SK-N-SH (cell line): ENCODE measurements around the gene MRPL53. TPM values are rescaled to one million over a fixed set of nuclear protein-coding genes. Genes with fewer than 3 reads are reported as not detected.
"Not testable (repeated sequence)": the region's sequence is repeated elsewhere in the genome, so short reads cannot be mapped to it uniquely, and the experiment has no call there.

Source experiments
- CTCF ChIA-PET: fragments of 300-600, 350-600 bp; formaldehyde crosslinking; extraction: SDS; loops from one replicate; lab custom pipeline; 2021; lab: Yijun Ruan, JAX
- POLR2A ChIA-PET: fragments of 350-600 bp; sonication (Branson Sonifier 250); formaldehyde crosslinking; extraction: SDS; loops from one replicate; lab custom pipeline; 2020; ENCODE audit warnings: antibody characterized with exemption, inconsistent platforms; lab: Yijun Ruan, JAX
- DNase-seq: peaks from one replicate; pipeline ENCODE4 v3.0.0; 2012
- H2AFZ ChIP-seq: fragments of 200-600 bp; sonication (generic); 2 replicates; pipeline ENCODE4 v1.8.1; 2016; ENCODE audit warnings: antibody characterized with exemption, mild to moderate bottlenecking, low read depth
- H3F3A ChIP-seq: fragments of 200-600 bp; sonication (generic); replicated peaks from 2 replicates; pipeline ENCODE3; 2016; ENCODE audit warnings: antibody characterized with exemption, mild to moderate bottlenecking; ENCODE audit not compliant: insufficient read depth
- H3K27ac ChIP-seq, 2 experiments: fragments of 200-500 bp in 1 of 2; fragments of 200-600 bp in 1 of 2; sonication (Bioruptor generic) in 1 of 2; sonication (generic), shearing (Covaris generic) in 1 of 2; 2 replicates each; pipeline versions ENCODE4 v1.5.1 to v1.6.1; 2014 to 2016; ENCODE audit warnings: low read depth in 2 of 2, inconsistent platforms in 1 of 2, low read length in 1 of 2, mild to moderate bottlenecking in 1 of 2, mixed read lengths in 1 of 2
- H3K27me3 ChIP-seq: fragments of 200-600 bp; sonication (generic), shearing (Covaris generic); 2 replicates; pipeline ENCODE4 v1.6.1; 2016; ENCODE audit warnings: mixed run types; ENCODE audit not compliant: insufficient read depth
- H3K36me3 ChIP-seq, 2 experiments: fragments of 200-500 bp in 1 of 2; fragments of 200-600 bp in 1 of 2; sonication (Bioruptor generic) in 1 of 2; sonication (generic) in 1 of 2; replicated peaks in 1 of 2; 2 replicates each; pipeline versions ENCODE3 to v1.5.1; 2014 to 2016; ENCODE audit warnings: low read length in 1 of 2, mild to moderate bottlenecking in 1 of 2; ENCODE audit not compliant: insufficient read depth in 2 of 2, control insufficient read depth in 1 of 2
- H3K4me1 ChIP-seq, 2 experiments: fragments of 200-500 bp in 1 of 2; fragments of 200-600 bp in 1 of 2; sonication (Bioruptor generic) in 1 of 2; sonication (generic), shearing (Covaris generic) in 1 of 2; 2 replicates each; pipeline versions ENCODE4 v1.5.1 to v1.6.1; 2014 to 2016; ENCODE audit warnings: low read depth in 1 of 2, low read length in 1 of 2, mixed run types in 1 of 2; ENCODE audit not compliant: insufficient read depth in 2 of 2, control insufficient read depth in 1 of 2
- H3K4me2 ChIP-seq: fragments of 200-600 bp; sonication (generic), shearing (Covaris generic); 2 replicates; pipeline ENCODE4 v1.6.1; 2017; ENCODE audit warnings: mixed run types
- H3K4me3 ChIP-seq, 2 experiments: fragments of 200-500 bp in 1 of 2; fragments of 200-600 bp in 1 of 2; sonication (Bioruptor generic) in 1 of 2; sonication (generic), shearing (Covaris generic) in 1 of 2; 2 replicates each; pipeline versions ENCODE4 v1.5.1 to v1.8.1; 2014 to 2016; ENCODE audit warnings: low read depth in 2 of 2, inconsistent platforms in 1 of 2, low read length in 1 of 2, mild to moderate bottlenecking in 1 of 2, mixed read lengths in 1 of 2, moderate library complexity in 1 of 2
- H3K79me2 ChIP-seq: fragments of 200-600 bp; sonication (generic); 2 replicates; pipeline ENCODE4 v1.8.1; 2017; ENCODE audit warnings: mild to moderate bottlenecking; ENCODE audit not compliant: insufficient read depth
- H3K9ac ChIP-seq: fragments of 200-600 bp; sonication (generic); 2 replicates; pipeline ENCODE4 v1.6.1; 2017; ENCODE audit warnings: mixed run types
- H3K9me2 ChIP-seq: fragments of 200-600 bp; sonication (generic); 2 replicates; pipeline ENCODE4 v1.6.1; 2017; ENCODE audit warnings: mixed run types
- H3K9me3 ChIP-seq: fragments of 200-600 bp; sonication (generic); 2 replicates; pipeline ENCODE4 v1.6.1; 2017; ENCODE audit warnings: mixed run types, mild to moderate bottlenecking, moderate library complexity
- H4K20me1 ChIP-seq: fragments of 200-600 bp; sonication (generic); 2 replicates; pipeline ENCODE4 v1.6.1; 2017; ENCODE audit warnings: mild to moderate bottlenecking, mixed run types; ENCODE audit not compliant: insufficient read depth
- CHD2 ChIP-seq: fragments of 150-350 bp; IDR thresholded peaks from 2 replicates; pipeline ENCODE4 v1.6.1; 2018; ENCODE audit warnings: low read length; ENCODE audit not compliant: partially characterized antibody
- MEF2A ChIP-seq: IDR thresholded peaks from 2 replicates; pipeline ENCODE4 v1.4.0; 2012; ENCODE audit warnings: low read depth, borderline replicate concordance
- MXI1 ChIP-seq: IDR thresholded peaks from 2 replicates; pipeline ENCODE4 v1.6.1; 2012; ENCODE audit warnings: mild to moderate bottlenecking, low read depth, low read length, improper control_type of control experiment
- WGBS: methylation state at CpG from one replicate; pipeline ENCODE4 v1.1.6; 2017; ENCODE audit warnings: low lambda C conversion rate; 5-methylcytosine and 5-hydroxymethylcytosine counted together
- polyA plus RNA-seq, 3 experiments: library from polyadenylated mRNA; depleted of rRNA; stranded (reverse); fragments of >200 nt; gene quantifications; 2 replicates each; pipeline ENCODE4 v1.2.3, GENCODE V29; 2012
- TF ChIP-seq, protein P1 (sequence below): IDR thresholded peaks from 2 replicates; pipeline ENCODE4 v1.4.0; 2012; ENCODE audit warnings: low read depth
- TF ChIP-seq, protein P2 (sequence below): IDR thresholded peaks from 2 replicates; pipeline ENCODE4 v1.6.1; 2012; ENCODE audit warnings: mild to moderate bottlenecking, low read depth, low read length, moderate library complexity
- TF ChIP-seq, protein P3 (sequence below): IDR thresholded peaks from 2 replicates; pipeline ENCODE4 v1.4.0; 2012; ENCODE audit warnings: low read depth, borderline replicate concordance
- TF ChIP-seq, protein P4 (sequence below): fragments of 150-350 bp; IDR thresholded peaks from 2 replicates; pipeline ENCODE4 v1.6.1; 2016; ENCODE audit warnings: mild to moderate bottlenecking, low read depth, low read length

MRPL53 gene
- polyA plus RNA-seq, 1 of the 3 experiments (the other 2 are of a cell fraction): 95.0 TPM

DNA sequence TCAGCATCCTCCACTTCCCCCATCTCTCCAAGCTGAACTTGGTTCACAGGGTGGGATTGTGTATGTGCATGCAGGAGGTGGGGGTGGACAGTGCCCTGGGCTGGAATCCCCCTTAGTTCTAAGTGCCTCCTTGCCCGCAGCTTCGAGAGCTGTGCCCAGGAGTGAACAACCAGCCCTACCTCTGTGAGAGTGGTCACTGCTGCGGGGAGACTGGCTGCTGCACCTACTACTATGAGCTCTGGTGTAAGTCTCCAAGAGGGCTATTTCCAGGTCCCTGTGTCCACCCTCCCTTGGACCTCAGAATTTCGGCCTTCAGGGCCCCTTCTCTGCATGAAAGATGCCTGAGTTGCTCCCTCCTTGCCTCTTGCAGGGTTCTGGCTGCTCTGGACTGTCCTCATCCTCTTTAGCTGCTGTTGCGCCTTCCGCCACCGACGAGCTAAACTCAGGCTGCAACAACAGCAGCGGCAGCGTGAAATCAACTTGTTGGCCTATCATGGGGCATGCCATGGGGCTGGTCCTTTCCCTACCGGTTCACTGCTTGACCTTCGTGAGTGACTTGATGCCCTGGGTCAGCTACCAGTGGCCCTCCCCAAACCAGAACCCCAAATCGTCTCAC lies 12.9 kb downstream of the MRPL53 start:
- not testable (repeated sequence) for H4K20me1 ChIP-seq, H3F3A ChIP-seq, H3K9me3 ChIP-seq, H3K9me2 ChIP-seq, H3K27me3 ChIP-seq, H2AFZ ChIP-seq, DNase-seq
- ChIA-PET CTCF (interaction anchor here (0.8 to 1.3 kb wide), 4 partner anchors 38 to 128 kb away, joined by 3 to 4 read pairs (median 4); partner anchors contain the start of genes C2orf81 and WDR54), POLR2A (interaction anchor here (0.9 to 5.9 kb wide), 8 partner anchors 10 to 70 kb away, joined by 3 to 60 read pairs (median 10); partner anchors contain the start of genes AUP1, C2orf81, HTRA2 and MRPL53)
- Histone ChIP-seq H3K9ac (peak overlapping the region; percentile 87; the same call in 1 of the 2 replicates), H3K4me3 (peak overlapping the region; percentile 73 to 98), H3K27ac (peak overlapping the region in 1 of 2 experiments; percentile 92; a peak in 2 of 4 replicates), H3K4me1 (peaks cover 14 to 41% of the 10 kb centered on the region in 2 experiments; a peak in 3 of 4 replicates), H3K79me2 (peaks cover 45% of the 10 kb centered on the region), H3K4me2 (peak overlapping the region; percentile 84), H3K36me3 (peaks cover 0 to 33% of the 10 kb centered on the region in 2 experiments)
- WGBS: 65% methylated on average over 13 of the region's 13 CpGs

DNA sequence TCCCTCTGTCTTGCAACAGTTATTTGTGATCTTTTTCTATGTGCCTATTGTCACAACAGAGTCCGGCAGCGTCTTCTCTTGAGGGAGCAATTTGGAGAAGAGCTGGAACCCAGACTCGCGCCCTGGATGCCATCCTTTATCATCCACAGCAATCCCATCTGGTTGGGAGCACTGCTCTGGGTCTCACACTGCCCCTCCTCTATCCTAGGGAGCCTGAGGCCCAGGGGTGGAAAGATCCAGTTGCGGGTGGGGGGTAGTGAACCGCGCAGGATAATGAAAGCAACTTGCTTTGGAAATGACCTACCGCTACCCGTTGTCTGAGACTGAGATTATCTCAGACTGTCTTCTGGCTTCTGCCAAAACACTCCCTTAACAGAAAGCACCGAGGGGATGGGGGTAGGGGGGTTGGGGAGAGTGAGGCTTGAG lies 13.5 kb downstream of the MRPL53 start:
- Histone ChIP-seq H3K4me3 (peak overlapping the region; percentile 73 to 98), H3K4me1 (peaks cover 14 to 36% of the 10 kb centered on the region in 2 experiments; a peak in 3 of 4 replicates), H3K36me3 (peaks cover 0 to 33% of the 10 kb centered on the region in 2 experiments), H3K4me2 (peak overlapping the region; percentile 84), H4K20me1 (no peaks in the 10 kb centered on the region), H2AFZ (0 out of 2 replicates have a peak overlapping the region, but pooled peaks have one; percentile 27), H3K9me3 (no peaks in the 10 kb centered on the region), H3K27me3 (no peaks in the 10 kb centered on the region), H3K27ac (peak overlapping the region; percentile 35 to 92; a peak in 3 of 4 replicates), H3F3A (peaks cover 6% of the 10 kb centered on the region), H3K79me2 (peaks cover 38% of the 10 kb centered on the region), H3K9me2 (no peaks in the 10 kb centered on the region)
- ChIA-PET POLR2A (interaction anchor here (0.9 to 5.9 kb wide), 11 partner anchors 8 to 95 kb away, joined by 3 to 60 read pairs (median 5); partner anchors contain the start of genes AUP1, C2orf81, CCDC142 and HTRA2), CTCF (interaction anchor here (0.8 to 1.6 kb wide), 8 partner anchors 8 to 126 kb away, joined by 3 to 7 read pairs (median 4); partner anchors contain the start of genes C2orf81, CCDC142, TTC31 and WDR54)
- 3% methylated on average over 9 of the region's 10 CpGs for WGBS
- peak; percentile 49 for DNase-seq
- 0 out of 2 replicates have a peak, but pooled peaks have one; percentile 16 for TF ChIP-seq MXI1
- TF ChIP-seq, protein P1, sequence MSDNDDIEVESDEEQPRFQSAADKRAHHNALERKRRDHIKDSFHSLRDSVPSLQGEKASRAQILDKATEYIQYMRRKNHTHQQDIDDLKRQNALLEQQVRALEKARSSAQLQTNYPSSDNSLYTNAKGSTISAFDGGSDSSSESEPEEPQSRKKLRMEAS: no peak
- TF ChIP-seq, all 33 proteins: peak for 1
- peak overlapping the region; percentile 87 for H3K9ac ChIP-seq

DNA sequence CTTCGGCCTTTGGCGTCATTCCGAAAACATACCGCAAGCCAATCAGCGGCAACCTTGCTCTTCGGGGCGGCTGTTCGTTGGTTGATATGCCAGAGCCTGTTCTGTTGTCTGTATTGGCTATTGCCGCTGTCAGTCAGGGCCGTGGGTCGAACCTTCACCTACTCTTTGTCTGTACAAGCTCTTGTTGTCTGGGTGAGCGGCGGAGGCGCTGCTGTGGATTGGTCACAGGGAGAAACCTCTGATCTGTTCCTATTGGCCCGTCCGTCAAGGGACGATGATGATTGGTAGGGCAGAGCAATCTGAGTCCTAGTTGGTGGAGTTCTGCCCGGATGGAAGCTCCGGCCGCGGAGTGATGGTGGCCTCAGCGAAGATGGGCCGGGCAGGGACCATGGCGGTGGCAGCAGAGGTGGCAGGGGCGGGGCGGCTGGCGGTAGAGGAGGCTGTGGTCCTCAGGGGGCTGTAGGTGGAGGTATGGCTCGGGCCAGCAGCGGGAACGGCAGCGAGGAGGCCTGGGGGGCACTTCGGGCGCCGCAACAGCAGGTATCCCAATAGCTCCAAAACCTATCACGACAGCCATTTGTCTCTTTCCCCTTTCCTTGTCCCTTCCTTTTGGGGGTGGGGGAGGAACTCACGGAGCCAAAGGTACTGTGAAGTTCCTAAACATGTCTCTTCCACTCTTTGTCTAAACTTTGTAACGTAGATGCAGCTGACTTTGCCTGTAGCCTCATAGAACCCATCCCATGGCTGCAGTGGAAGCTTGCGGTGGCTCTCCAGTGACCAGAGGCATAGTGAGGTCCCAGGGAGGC lies 14.1 kb downstream of the MRPL53 start, which contains the start of gene WBP1:
WBP1 (plus strand) TSS at position 307 of the 806 bp plus-strand sequence; CDS start at position 472, 165 bp downstream.
- no peaks in the 10 kb centered on the region for H3K9me2 ChIP-seq
- peak within 1 kb of the TSS; percentile 87 for H3K9ac ChIP-seq
- peak within 1 kb of the TSS; percentile 60 for H2AFZ ChIP-seq
- WGBS: 2% methylated on average over 20 of the region's 38 CpGs
- peaks cover 0 to 33% of the 10 kb centered on the region in 2 experiments for H3K36me3 ChIP-seq
- H4K20me1 ChIP-seq: no peaks in the 10 kb centered on the region
- H3F3A ChIP-seq: peaks cover 10% of the 10 kb centered on the region
- peak within 1 kb of the TSS; percentile 73 to 98 for H3K4me3 ChIP-seq
- H3K4me2 ChIP-seq: peak within 1 kb of the TSS; percentile 95
- H3K79me2 ChIP-seq: peaks cover 33% of the 10 kb centered on the region
- no peaks in the 10 kb centered on the region for H3K27me3 ChIP-seq
- H3K27ac ChIP-seq: peak within 1 kb of the TSS; percentile 69 to 99; a peak in 3 of 4 replicates
- H3K4me1 ChIP-seq: peaks cover 14 to 35% of the 10 kb centered on the region in 2 experiments; a peak in 3 of 4 replicates
- CTCF ChIA-PET: interaction anchor here (0.8 to 2.3 kb wide), 9 partner anchors 8 to 125 kb away, joined by 3 to 8 read pairs (median 4); partner anchors contain the start of genes CCDC142, PCGF1 and TTC31
- POLR2A ChIA-PET: interaction anchor here (1.0 to 5.9 kb wide), 15 partner anchors 8 to 96 kb away, joined by 3 to 60 read pairs (median 5); partner anchors contain the start of genes AUP1, C2orf81, CCDC142 and HTRA2
- peak; percentile 94 for DNase-seq
- no peaks in the 10 kb centered on the region for H3K9me3 ChIP-seq
- TF ChIP-seq, protein P2, sequence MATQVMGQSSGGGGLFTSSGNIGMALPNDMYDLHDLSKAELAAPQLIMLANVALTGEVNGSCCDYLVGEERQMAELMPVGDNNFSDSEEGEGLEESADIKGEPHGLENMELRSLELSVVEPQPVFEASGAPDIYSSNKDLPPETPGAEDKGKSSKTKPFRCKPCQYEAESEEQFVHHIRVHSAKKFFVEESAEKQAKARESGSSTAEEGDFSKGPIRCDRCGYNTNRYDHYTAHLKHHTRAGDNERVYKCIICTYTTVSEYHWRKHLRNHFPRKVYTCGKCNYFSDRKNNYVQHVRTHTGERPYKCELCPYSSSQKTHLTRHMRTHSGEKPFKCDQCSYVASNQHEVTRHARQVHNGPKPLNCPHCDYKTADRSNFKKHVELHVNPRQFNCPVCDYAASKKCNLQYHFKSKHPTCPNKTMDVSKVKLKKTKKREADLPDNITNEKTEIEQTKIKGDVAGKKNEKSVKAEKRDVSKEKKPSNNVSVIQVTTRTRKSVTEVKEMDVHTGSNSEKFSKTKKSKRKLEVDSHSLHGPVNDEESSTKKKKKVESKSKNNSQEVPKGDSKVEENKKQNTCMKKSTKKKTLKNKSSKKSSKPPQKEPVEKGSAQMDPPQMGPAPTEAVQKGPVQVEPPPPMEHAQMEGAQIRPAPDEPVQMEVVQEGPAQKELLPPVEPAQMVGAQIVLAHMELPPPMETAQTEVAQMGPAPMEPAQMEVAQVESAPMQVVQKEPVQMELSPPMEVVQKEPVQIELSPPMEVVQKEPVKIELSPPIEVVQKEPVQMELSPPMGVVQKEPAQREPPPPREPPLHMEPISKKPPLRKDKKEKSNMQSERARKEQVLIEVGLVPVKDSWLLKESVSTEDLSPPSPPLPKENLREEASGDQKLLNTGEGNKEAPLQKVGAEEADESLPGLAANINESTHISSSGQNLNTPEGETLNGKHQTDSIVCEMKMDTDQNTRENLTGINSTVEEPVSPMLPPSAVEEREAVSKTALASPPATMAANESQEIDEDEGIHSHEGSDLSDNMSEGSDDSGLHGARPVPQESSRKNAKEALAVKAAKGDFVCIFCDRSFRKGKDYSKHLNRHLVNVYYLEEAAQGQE: no peak
- TF ChIP-seq, protein P3, sequence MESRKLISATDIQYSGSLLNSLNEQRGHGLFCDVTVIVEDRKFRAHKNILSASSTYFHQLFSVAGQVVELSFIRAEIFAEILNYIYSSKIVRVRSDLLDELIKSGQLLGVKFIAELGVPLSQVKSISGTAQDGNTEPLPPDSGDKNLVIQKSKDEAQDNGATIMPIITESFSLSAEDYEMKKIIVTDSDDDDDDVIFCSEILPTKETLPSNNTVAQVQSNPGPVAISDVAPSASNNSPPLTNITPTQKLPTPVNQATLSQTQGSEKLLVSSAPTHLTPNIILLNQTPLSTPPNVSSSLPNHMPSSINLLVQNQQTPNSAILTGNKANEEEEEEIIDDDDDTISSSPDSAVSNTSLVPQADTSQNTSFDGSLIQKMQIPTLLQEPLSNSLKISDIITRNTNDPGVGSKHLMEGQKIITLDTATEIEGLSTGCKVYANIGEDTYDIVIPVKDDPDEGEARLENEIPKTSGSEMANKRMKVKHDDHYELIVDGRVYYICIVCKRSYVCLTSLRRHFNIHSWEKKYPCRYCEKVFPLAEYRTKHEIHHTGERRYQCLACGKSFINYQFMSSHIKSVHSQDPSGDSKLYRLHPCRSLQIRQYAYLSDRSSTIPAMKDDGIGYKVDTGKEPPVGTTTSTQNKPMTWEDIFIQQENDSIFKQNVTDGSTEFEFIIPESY: peak; percentile 20; the same call in 1 of the 2 replicates
- TF ChIP-seq, protein P4, sequence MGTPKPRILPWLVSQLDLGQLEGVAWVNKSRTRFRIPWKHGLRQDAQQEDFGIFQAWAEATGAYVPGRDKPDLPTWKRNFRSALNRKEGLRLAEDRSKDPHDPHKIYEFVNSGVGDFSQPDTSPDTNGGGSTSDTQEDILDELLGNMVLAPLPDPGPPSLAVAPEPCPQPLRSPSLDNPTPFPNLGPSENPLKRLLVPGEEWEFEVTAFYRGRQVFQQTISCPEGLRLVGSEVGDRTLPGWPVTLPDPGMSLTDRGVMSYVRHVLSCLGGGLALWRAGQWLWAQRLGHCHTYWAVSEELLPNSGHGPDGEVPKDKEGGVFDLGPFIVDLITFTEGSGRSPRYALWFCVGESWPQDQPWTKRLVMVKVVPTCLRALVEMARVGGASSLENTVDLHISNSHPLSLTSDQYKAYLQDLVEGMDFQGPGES: peak; percentile 86
- peak; percentile 86 for TF ChIP-seq CHD2
- no peak for TF ChIP-seq MEF2A
- TF ChIP-seq MXI1: no peak
